ENCODE data around the gene ARSA.
"Not testable (repeated sequence)": the region's sequence is repeated elsewhere in the genome, so short reads cannot be mapped to it uniquely, and the experiment has no call there.

The ARSA gene

DNA sequence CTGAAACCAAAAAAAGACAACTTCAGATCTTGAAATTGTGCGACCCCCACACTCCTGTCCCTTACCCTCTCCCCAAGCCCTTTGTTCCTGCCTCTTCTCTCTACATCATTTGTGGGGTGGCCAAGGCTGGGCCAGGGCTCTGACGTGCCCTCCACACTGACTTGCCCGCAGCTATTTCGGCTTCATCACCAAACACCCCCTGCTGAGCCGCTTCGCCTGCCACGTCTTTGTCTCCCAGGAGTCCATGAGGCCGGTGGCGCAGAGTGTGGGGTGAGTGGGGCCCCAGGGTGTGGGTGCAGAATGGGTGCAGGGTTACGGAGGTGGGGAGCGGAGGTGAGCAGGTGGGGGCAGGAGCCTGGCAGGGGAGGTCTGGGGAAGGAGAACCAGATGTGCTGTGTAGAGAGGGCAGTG, 17.9 kb downstream of the ARSA start:
- peaks cover 33 to 87% of the 10 kb centered on the region in 2 donors for H3K27me3 Mint-ChIP-seq
- no peak overlapping the region for H3K27ac Mint-ChIP-seq
- peaks cover 6% of the 10 kb centered on the region for H3K36me3 Mint-ChIP-seq (ENCODE audit: insufficient read depth)
- ATAC-seq (replicated peaks) (no peak), DNase-seq (no peak)
- H3K9me3 Mint-ChIP-seq, result no peaks in the 10 kb centered on the region
- peaks cover 0 to 2% of the 10 kb centered on the region in 2 donors for H3K4me1 Mint-ChIP-seq (ENCODE audit: low read depth in 2 of 2)
- no peak overlapping the region for H3K4me3 Mint-ChIP-seq

DNA sequence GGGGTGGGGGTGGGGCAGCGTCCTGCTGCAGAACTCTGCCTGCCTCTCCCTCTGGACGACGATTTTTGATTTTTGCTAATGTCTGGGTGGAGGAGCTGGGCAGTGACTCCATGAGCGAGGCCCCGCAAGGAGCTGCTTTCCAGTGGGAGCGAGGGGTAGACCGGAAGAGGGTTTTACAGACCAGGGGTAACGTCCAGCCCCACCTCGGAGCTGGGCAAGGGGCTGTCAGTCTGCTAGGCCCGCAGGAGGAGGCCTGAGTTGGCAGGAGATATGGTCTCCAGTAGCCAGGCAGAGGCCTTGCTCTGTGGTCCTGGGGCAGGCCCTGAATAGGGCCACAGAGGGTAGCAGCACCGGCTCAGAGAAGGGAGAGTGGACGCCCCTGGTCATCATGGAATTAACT, 18.4 kb downstream of the ARSA start:
- H3K27me3 Mint-ChIP-seq, result peaks cover 33 to 89% of the 10 kb centered on the region in 2 donors
- ATAC-seq (replicated peaks) (no peak), DNase-seq (no peak)
- H3K36me3 Mint-ChIP-seq (ENCODE audit: insufficient read depth), result peaks cover 6% of the 10 kb centered on the region
- H3K4me1 Mint-ChIP-seq (ENCODE audit: low read depth in 2 of 2), result peaks cover 0 to 2% of the 10 kb centered on the region in 2 donors
- H3K27ac Mint-ChIP-seq, result no peak overlapping the region
- no peaks in the 10 kb centered on the region for H3K9me3 Mint-ChIP-seq
- H3K4me3 Mint-ChIP-seq, result no peak overlapping the region

DNA sequence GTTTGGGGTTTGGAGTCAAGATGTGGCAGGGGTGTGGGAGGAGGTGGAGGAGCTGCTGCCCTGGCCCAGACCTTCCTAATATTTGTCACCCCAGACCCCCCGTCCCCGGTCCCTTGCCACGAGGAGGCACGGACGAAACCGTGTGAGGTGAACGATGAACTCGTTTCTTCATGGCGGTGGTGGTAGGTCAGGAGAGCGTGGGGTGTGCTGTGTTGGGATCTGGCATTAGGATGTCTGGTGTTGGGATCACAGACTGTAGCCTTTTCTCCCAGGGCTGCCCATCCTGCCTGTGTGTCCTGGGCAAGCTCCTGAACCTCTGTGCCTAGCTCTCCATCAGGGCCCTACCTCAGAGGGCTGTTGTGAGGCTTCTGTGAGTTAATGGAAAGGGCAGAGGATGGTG, 19.0 kb downstream of the ARSA start:
- H3K27me3 Mint-ChIP-seq, result peaks cover 33 to 88% of the 10 kb centered on the region in 2 donors
- H3K4me1 Mint-ChIP-seq (ENCODE audit: low read depth in 2 of 2), result peaks cover 0 to 2% of the 10 kb centered on the region in 2 donors
- no peaks in the 10 kb centered on the region for H3K9me3 Mint-ChIP-seq
- no peak for DNase-seq
- no peak overlapping the region for H3K27ac Mint-ChIP-seq
- peaks cover 6% of the 10 kb centered on the region for H3K36me3 Mint-ChIP-seq (ENCODE audit: insufficient read depth)
- no peak overlapping the region for H3K4me3 Mint-ChIP-seq
- no peak for ATAC-seq (replicated peaks)

GRCh38 chr22:50608058-50608840, 19.7 kb downstream of the ARSA start:
- H3K36me3 Mint-ChIP-seq (ENCODE audit: insufficient read depth); H3K9me3 Mint-ChIP-seq; H3K27ac Mint-ChIP-seq; DNase-seq; ATAC-seq (replicated peaks); H3K4me3 Mint-ChIP-seq; H3K4me1 Mint-ChIP-seq (ENCODE audit: low read depth in 2 of 2): not testable (repeated sequence)
- H3K27me3 Mint-ChIP-seq, result peaks cover 36 to 86% of the 10 kb centered on the region in 2 donors

DNA sequence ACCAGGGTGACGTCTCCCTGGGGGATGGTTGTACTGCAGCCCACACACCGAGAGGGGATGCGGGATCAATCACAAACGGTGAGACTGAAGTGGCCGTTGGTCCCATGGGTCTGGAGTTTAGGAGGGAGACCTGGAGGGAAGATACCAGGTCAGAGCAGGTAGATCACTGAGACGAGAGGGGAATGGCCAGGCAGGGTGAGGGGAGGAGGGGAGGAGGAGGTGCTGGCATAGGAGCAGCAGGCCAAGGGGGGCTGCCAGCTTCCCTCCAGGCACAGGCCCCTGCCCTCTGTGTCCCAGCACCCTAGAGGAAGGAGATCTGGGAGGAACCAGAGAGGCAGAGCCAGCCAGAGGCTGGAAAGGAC, 20.3 kb downstream of the ARSA start:
- Mint-ChIP-seq H3K9me3 (no peaks in the 10 kb centered on the region), H3K4me3 (no peak overlapping the region), H3K27ac (no peak overlapping the region), H3K4me1 (ENCODE audit: low read depth in 2 of 2) (no peaks in the 10 kb centered on the region), H3K27me3 (peaks cover 42 to 86% of the 10 kb centered on the region in 2 donors), H3K36me3 (ENCODE audit: insufficient read depth) (no peaks in the 10 kb centered on the region)
- ATAC-seq (replicated peaks) (no peak), DNase-seq (no peak)

DNA sequence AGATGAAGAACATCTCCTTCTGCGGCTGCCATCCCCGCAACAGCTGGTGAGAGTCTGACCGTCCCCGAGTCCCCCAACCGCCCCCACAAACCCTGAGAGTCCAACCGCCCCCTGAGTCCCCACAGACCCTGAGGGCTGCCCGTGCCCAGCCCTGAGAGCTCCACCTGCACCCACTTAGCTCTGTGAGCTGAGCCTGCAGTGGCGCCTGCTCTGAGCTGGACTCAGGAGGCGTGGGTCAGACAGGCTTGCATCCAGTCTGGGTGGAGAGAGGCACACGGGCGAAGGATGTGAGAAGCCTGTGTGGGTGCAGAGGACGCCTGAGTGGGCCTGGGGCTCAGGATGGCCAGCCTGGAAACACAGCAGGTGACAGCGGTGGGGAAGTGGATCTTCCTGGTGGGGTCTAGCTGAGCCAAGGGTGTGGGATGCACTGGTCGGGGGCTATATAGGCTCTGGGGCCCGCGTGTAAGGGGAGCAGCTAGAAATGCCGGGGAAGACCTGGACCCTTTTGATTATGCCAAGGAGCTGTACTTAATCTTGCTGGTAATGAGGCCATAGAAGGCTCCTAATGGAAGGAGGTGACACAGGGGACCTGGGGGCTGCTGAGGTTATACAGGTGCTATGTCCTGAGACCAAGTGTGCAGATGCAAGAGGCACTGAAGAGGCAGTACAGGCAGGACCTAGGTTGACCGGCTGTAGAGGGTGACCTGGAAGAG, 20.9 kb downstream of the ARSA start:
- Mint-ChIP-seq H3K27me3 (peaks cover 48 to 86% of the 10 kb centered on the region in 2 donors), H3K4me1 (ENCODE audit: low read depth in 2 of 2) (peaks cover 0 to 2% of the 10 kb centered on the region in 2 donors), H3K36me3 (ENCODE audit: insufficient read depth) (no peaks in the 10 kb centered on the region), H3K27ac (no peak overlapping the region), H3K4me3 (no peak overlapping the region), H3K9me3 (no peaks in the 10 kb centered on the region)
- ATAC-seq (replicated peaks) (no peak), DNase-seq (no peak)

DNA sequence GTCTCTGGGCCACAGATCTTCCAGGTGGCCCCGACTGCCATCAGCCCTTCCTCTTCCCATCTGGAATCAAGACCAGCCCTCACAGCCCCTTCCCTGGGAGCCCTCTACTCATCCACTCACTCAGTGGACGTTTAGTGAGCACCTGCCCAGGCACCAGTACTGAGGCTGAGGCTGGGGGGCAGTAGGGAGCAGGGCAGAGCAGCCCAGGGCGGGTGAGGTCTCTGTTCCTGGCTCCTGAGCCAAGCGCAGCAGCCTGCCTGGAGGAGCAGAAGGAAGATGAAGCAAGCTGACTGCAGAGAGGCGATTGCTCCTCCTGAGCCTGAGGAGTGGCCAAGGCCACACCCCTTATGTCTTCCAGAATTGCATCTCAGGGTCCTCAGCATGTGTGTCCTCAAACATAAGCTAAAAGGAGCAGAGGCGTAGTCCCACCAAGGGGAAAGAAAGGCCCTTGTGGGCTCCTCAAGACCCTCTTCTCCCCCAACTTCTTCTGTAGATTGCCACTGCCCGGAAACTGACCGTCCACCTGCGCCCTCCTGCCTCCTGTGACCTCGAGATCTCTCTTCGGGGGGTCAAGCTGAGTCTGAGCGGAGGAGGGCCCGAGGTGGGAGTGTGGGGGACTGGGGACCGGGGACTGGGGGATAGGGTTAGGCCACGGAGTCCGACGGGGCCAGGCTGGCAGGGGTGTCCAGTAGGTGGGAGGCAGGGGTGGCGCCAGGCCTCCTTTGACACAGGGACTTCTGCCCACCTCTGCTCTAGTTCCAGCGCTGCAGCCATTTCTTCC, 21.6 kb downstream of the ARSA start:
- Mint-ChIP-seq H3K36me3 (ENCODE audit: insufficient read depth) (no peaks in the 10 kb centered on the region), H3K27ac (no peak overlapping the region), H3K27me3 (peaks cover 55 to 86% of the 10 kb centered on the region in 2 donors), H3K4me1 (ENCODE audit: low read depth in 2 of 2) (peaks cover 2 to 4% of the 10 kb centered on the region in 2 donors), H3K9me3 (no peaks in the 10 kb centered on the region), H3K4me3 (no peak overlapping the region)
- no peak for ATAC-seq (replicated peaks)
- no peak for DNase-seq

DNA sequence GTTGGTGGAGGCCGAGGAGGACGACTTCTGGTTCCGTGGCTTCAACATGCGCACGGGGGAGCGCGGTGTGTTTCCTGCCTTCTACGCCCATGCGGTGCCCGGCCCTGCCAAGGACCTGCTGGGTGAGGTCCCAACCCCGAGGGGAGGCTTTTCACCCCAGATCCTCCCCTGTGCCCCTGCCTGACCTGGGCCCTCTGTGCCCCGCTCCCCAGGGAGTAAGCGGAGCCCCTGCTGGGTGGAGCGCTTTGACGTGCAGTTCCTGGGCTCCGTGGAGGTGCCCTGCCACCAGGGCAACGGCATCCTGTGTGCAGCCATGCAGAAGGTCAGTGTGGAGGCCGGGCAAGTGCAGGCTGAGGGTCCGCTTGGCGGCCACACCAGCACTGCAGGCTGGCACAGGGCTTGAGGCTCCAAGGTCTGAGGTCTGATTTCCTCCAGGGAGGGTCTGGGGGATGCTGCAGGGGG, 22.3 kb downstream of the ARSA start:
- ATAC-seq (replicated peaks) (no peak), DNase-seq (no peak)
- H3K36me3 Mint-ChIP-seq (ENCODE audit: insufficient read depth), result no peaks in the 10 kb centered on the region
- H3K27me3 Mint-ChIP-seq, result peaks cover 52 to 81% of the 10 kb centered on the region in 2 donors
- no peak overlapping the region for H3K27ac Mint-ChIP-seq
- no peaks in the 10 kb centered on the region for H3K9me3 Mint-ChIP-seq
- H3K4me1 Mint-ChIP-seq (ENCODE audit: low read depth in 2 of 2), result peaks cover 2 to 4% of the 10 kb centered on the region in 2 donors
- H3K4me3 Mint-ChIP-seq, result no peak overlapping the region

- ATAC-seq (replicated peaks) (no peak), DNase-seq (no peak)
- no peaks in the 10 kb centered on the region for H3K9me3 Mint-ChIP-seq
- H3K4me3 Mint-ChIP-seq, result no peak overlapping the region
- H3K27ac Mint-ChIP-seq, result no peak overlapping the region
- no peaks in the 10 kb centered on the region for H3K36me3 Mint-ChIP-seq (ENCODE audit: insufficient read depth)
- H3K4me1 Mint-ChIP-seq (ENCODE audit: low read depth in 2 of 2), result peaks cover 2 to 4% of the 10 kb centered on the region in 2 donors
- H3K27me3 Mint-ChIP-seq, result peaks cover 48 to 79% of the 10 kb centered on the region in 2 donors
Measured at GRCh38 chr22:50605002-50605612, 22.8 kb downstream of the ARSA start.

GRCh38 chr22:50604256-50605001, 23.5 kb downstream of the ARSA start:
- Mint-ChIP-seq H3K4me1 (ENCODE audit: low read depth in 2 of 2) (peaks cover 2 to 7% of the 10 kb centered on the region in 2 donors), H3K27me3 (peaks cover 52 to 79% of the 10 kb centered on the region in 2 donors), H3K9me3 (no peaks in the 10 kb centered on the region), H3K27ac (no peak overlapping the region), H3K36me3 (ENCODE audit: insufficient read depth) (no peaks in the 10 kb centered on the region), H3K4me3 (no peak overlapping the region)
- DNase-seq (no peak), ATAC-seq (replicated peaks) (no peak)

DNA sequence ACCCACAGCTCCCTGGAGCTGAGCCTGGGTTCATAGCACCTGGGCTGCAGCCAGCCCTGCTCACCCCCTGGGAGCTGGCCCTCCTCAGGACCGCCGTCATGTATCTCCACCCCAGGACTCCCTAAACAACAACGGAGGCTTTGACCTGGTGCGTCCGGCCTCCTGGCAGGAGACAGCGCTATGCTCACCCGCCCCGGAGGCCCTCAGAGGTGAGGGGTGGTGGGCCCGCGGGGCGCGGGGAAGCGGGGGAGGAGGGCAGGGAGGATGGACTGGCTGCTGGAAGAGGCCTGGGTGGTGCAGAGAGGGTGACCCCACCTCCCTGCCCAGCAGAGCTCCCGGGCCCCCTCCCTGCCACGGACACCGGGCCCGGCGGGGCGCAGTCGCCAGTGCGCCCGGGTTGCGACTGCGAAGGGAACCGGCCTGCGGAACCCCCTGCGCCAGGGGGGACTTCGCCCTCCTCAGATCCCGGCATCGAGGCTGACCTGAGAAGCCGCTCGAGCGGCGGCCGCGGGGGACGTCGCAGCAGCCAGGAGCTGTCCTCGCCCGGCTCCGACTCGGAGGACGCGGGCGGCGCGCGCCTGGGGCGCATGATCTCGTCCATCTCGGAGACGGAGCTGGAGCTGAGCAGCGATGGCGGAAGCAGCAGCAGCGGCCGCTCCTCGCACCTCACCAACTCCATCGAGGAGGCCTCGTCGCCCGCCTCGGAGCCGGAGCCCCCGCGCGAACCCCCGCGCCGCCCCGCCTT, 24.3 kb downstream of the ARSA start:
- no peak overlapping the region for H3K27ac Mint-ChIP-seq
- H3K9me3 Mint-ChIP-seq, result no peaks in the 10 kb centered on the region
- DNase-seq, result no peak
- peaks cover 2 to 7% of the 10 kb centered on the region in 2 donors for H3K4me1 Mint-ChIP-seq (ENCODE audit: low read depth in 2 of 2)
- peaks cover 44 to 71% of the 10 kb centered on the region in 2 donors for H3K27me3 Mint-ChIP-seq
- no peak for ATAC-seq (replicated peaks)
- no peaks in the 10 kb centered on the region for H3K36me3 Mint-ChIP-seq (ENCODE audit: insufficient read depth)
- no peak overlapping the region for H3K4me3 Mint-ChIP-seq

DNA sequence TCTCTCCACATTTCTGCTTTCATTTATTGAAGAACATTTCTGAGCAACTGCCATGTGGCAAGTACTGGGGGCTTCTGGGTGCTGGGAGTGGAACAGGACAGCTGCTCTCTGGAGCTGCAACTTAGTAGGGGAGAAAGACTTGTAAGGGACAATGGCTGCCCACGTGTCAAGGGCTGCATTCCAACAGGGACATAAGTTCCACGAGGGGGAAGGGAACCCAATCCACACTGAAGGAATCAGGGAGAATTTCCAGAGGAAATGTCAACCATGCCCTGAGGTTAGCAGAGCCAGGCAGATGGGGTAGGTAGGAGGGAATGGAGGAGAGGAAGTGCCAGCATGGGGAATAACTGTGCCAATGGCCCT, 25.6 kb downstream of the ARSA start:
- Mint-ChIP-seq H3K27ac (no peak overlapping the region), H3K27me3 (peaks cover 38 to 64% of the 10 kb centered on the region in 2 donors), H3K4me3 (peak overlapping the region; percentile 44 to 56), H3K36me3 (ENCODE audit: insufficient read depth) (no peaks in the 10 kb centered on the region), H3K4me1 (ENCODE audit: low read depth in 2 of 2) (peaks cover 2 to 7% of the 10 kb centered on the region in 2 donors), H3K9me3 (no peaks in the 10 kb centered on the region)
- DNase-seq (no peak), ATAC-seq (replicated peaks) (no peak)

Measured in effector memory CD8-positive, alpha-beta T cell (primary cell).